IMR-90 (cell line): ENCODE results near the gene NHSL2. TPM values are rescaled to one million over a fixed set of nuclear protein-coding genes. Genes with fewer than 3 reads are reported as not detected.

Source experiments
- ATAC-seq: fragments of 200-7000 bp; cut with Tn5 transposase; 2 replicates; pipeline ENCODE4 v1.9.1; 2020; ENCODE audit warnings: low read depth, mild to moderate bottlenecking, moderate library complexity
- BruUV-seq: library from RNA; stranded (reverse); fragments of 400-500 nt; replicated peaks from 2 replicates; lab custom pipeline; 2021; lab: Mats Ljungman, UMichigan
- CTCF ChIA-PET: fragments of 300-600 bp; formaldehyde crosslinking; extraction: SDS; loops from one replicate; lab custom pipeline; 2021; ENCODE audit warnings: antibody characterized with exemption; lab: Yijun Ruan, JAX
- POLR2A ChIA-PET: fragments of 300-600 bp; sonication (Branson Sonifier 250); formaldehyde crosslinking; loops from one replicate; lab custom pipeline; 2022; ENCODE audit warnings: antibody characterized with exemption; ENCODE audit not compliant: unreplicated experiment; lab: Charles Lee
- DNase-seq: peaks from one replicate; pipeline ENCODE4 v3.0.0; 2013
- H2AFZ ChIP-seq: replicated peaks from 2 replicates; pipeline ENCODE3; 2013; ENCODE audit warnings: low read length, mild to moderate bottlenecking; ENCODE audit not compliant: poor library complexity
- H2AK5ac ChIP-seq: 2 replicates; pipeline ENCODE4 v1.6.1; 2013; ENCODE audit warnings: low read depth, low read length, inconsistent platforms
- H2AK9ac ChIP-seq: replicated peaks from 2 replicates; pipeline ENCODE3; 2013; ENCODE audit warnings: mild to moderate bottlenecking, low read depth, low read length, moderate library complexity; ENCODE audit not compliant: poor library complexity
- H2BK120ac ChIP-seq: 2 replicates; pipeline ENCODE4 v1.6.1; 2013; ENCODE audit warnings: low read depth, low read length, inconsistent platforms
- H2BK15ac ChIP-seq: 3 replicates; pipeline ENCODE4 v1.6.1; 2013; ENCODE audit warnings: low read depth, low read length, inconsistent platforms
- H2BK20ac ChIP-seq: 2 replicates; pipeline ENCODE4 v1.6.1; 2013; ENCODE audit warnings: low read depth, mild to moderate bottlenecking, inconsistent platforms, low read length, moderate library complexity
- H2BK5ac ChIP-seq: 2 replicates; pipeline ENCODE4 v1.6.1; 2013; ENCODE audit warnings: mild to moderate bottlenecking, low read depth, low read length, inconsistent platforms; ENCODE audit not compliant: poor library complexity, severe bottlenecking
- H3K14ac ChIP-seq: replicated peaks from 2 replicates; pipeline ENCODE4 v1.6.1; 2013; ENCODE audit warnings: low read depth, low read length, inconsistent platforms
- H3K18ac ChIP-seq: 2 replicates; pipeline ENCODE4 v1.6.1; 2013; ENCODE audit warnings: low read depth, low read length, control low read depth
- H3K23ac ChIP-seq: 2 replicates; pipeline ENCODE4 v1.6.1; 2013; ENCODE audit warnings: low read depth, low read length, inconsistent platforms
- H3K27ac ChIP-seq: 2 replicates; pipeline ENCODE4 v1.5.1; 2013; ENCODE audit warnings: mild to moderate bottlenecking, control low read depth, low read length; ENCODE audit not compliant: insufficient read depth
- H3K27me3 ChIP-seq: 2 replicates; pipeline ENCODE4 v1.6.1; 2013; ENCODE audit warnings: low read length; ENCODE audit not compliant: control insufficient read depth, insufficient read depth
- H3K36me3 ChIP-seq: 2 replicates; pipeline ENCODE4 v1.6.1; 2013; ENCODE audit warnings: low read length, mixed read lengths; ENCODE audit not compliant: control insufficient read depth, insufficient read depth
- H3K4ac ChIP-seq: 2 replicates; pipeline ENCODE4 v1.6.1; 2013; ENCODE audit warnings: low read depth, low read length, inconsistent platforms
- H3K4me1 ChIP-seq: 2 replicates; pipeline ENCODE4 v1.6.1; 2013; ENCODE audit warnings: low read length, mixed read lengths; ENCODE audit not compliant: control insufficient read depth, insufficient read depth
- H3K4me2 ChIP-seq: 2 replicates; pipeline ENCODE4 v1.6.1; 2013; ENCODE audit warnings: low read depth, mild to moderate bottlenecking, control low read depth, low read length, moderate library complexity
- H3K4me3 ChIP-seq: 2 replicates; pipeline ENCODE4 v1.5.1; 2013; ENCODE audit warnings: low read depth, mild to moderate bottlenecking, control low read depth, low read length, moderate library complexity; ENCODE audit not compliant: insufficient read depth
- H3K56ac ChIP-seq: 2 replicates; pipeline ENCODE4 v1.6.1; 2013; ENCODE audit warnings: low read length, inconsistent platforms; ENCODE audit not compliant: insufficient read depth; ENCODE audit errors: extremely low read depth
- H3K79me1 ChIP-seq, 2 experiments: 2 replicates each; pipeline ENCODE4 v1.6.1; 2013; ENCODE audit warnings: low read length in 2 of 2, inconsistent platforms in 1 of 2, low read depth in 1 of 2
- H3K9ac ChIP-seq: 2 replicates; pipeline ENCODE4 v1.6.1; 2013; ENCODE audit warnings: low read depth, low read length, control low read depth
- H3K9me1 ChIP-seq: 2 replicates; pipeline ENCODE4 v1.6.1; 2013; ENCODE audit warnings: low read length, inconsistent platforms; ENCODE audit not compliant: insufficient read depth
- H3K9me3 ChIP-seq: 2 replicates; pipeline ENCODE4 v1.6.1; 2013; ENCODE audit warnings: low read length; ENCODE audit not compliant: control insufficient read depth, insufficient read depth
- H4K20me1 ChIP-seq: 2 replicates; pipeline ENCODE4 v1.6.1; 2013; ENCODE audit warnings: low read length, inconsistent platforms; ENCODE audit not compliant: insufficient read depth
- H4K5ac ChIP-seq: 2 replicates; pipeline ENCODE4 v1.6.1; 2013; ENCODE audit warnings: mild to moderate bottlenecking, low read depth, low read length, control low read depth
- H4K8ac ChIP-seq, 2 experiments: 2 replicates each; pipeline ENCODE4 v1.6.1; 2013; ENCODE audit warnings: low read depth in 2 of 2, low read length in 2 of 2, control low read depth in 1 of 2, inconsistent platforms in 1 of 2
- H4K91ac ChIP-seq: 2 replicates; pipeline ENCODE4 v1.6.1; 2013; ENCODE audit warnings: low read depth, low read length, inconsistent platforms; ENCODE audit not compliant: insufficient read depth
- BHLHE40 ChIP-seq: fragments of 150-350 bp; IDR thresholded peaks from 2 replicates; pipeline ENCODE4 v1.6.1; 2016; ENCODE audit warnings: mild to moderate bottlenecking, low read depth, low read length
- MAZ ChIP-seq: IDR thresholded peaks from 2 replicates; pipeline ENCODE4 v1.6.1; 2012; ENCODE audit warnings: low read depth, mild to moderate bottlenecking, low read length, improper control_type of control experiment, moderate library complexity, borderline replicate concordance
- POLR2A ChIP-seq: IDR thresholded peaks from 2 replicates; pipeline ENCODE4 v1.6.1; 2012; ENCODE audit warnings: mild to moderate bottlenecking, low read depth, low read length
- RAD21 ChIP-seq: IDR thresholded peaks from 2 replicates; pipeline ENCODE4 v1.6.1; 2012; ENCODE audit warnings: low read length, improper control_type of control experiment
- RFX5 ChIP-seq: IDR thresholded peaks from 2 replicates; pipeline ENCODE4 v1.8.0; 2012; ENCODE audit warnings: low read depth, mild to moderate bottlenecking, low read length, moderate library complexity
- SMC3 ChIP-seq: fragments of 150-350 bp; IDR thresholded peaks from 2 replicates; pipeline ENCODE4 v1.6.1; 2016; ENCODE audit warnings: low read depth, mild to moderate bottlenecking, antibody characterized with exemption, low read length, moderate library complexity
- WGBS, 2 experiments: methylation state at CpG; one replicate each; pipeline versions ENCODE4 v1.1.5 to v1.1.7; 2013; ENCODE audit warnings: missing lambda C conversion rate in 2 of 2; ENCODE audit not compliant: insufficient read length in 1 of 2; ENCODE audit errors: extremely low coverage in 2 of 2; 5-methylcytosine and 5-hydroxymethylcytosine counted together
- dilution Hi-C: fragments of 300-500 bp; cut with HindIII; formaldehyde crosslinking; loops from one replicate; pipeline ENCODE4 v1.14.3; 2018; ENCODE audit warnings: low sequenced_read_pairs; ENCODE audit not compliant: unreplicated experiment
- in situ Hi-C: fragments of 300-500 bp; cut with MboI; formaldehyde crosslinking; loops from 3 replicates; pipeline ENCODE4 v1.14.3; 2019; ENCODE audit warnings: low sequenced_read_pairs, inconsistent platforms, mixed read lengths
- intact Hi-C: fragments of 100-400 bp; cut with micrococcal nuclease; formaldehyde crosslinking; loops from 2 replicates; pipeline ENCODE4 v1.10.0; 2022
- polyA plus RNA-seq, 3 experiments: library from polyadenylated mRNA; depleted of rRNA; stranded (reverse); fragments of >200 nt; gene quantifications; 2 replicates each; pipeline ENCODE4 v1.2.3, GENCODE V29; 2012; ENCODE audit warnings: low replicate concordance in 1 of 3
- total RNA-seq: library from RNA; depleted of rRNA; stranded (reverse); fragments of >200 nt; gene quantifications from 2 replicates; pipeline ENCODE4 v1.2.3, GENCODE V29; 2012
- TF ChIP-seq, protein P1 (sequence below): conservative IDR thresholded peaks from 2 replicates; pipeline ENCODE4 v1.5.1; 2012; ENCODE audit warnings: mild to moderate bottlenecking, low read depth, low read length, improper control_type of control experiment

The NHSL2 gene
- total and polyA plus RNA-seq, 2 of the 4 experiments (the other 2 are of a cell fraction) = 0.72 to 0.75 TPM

DNA sequence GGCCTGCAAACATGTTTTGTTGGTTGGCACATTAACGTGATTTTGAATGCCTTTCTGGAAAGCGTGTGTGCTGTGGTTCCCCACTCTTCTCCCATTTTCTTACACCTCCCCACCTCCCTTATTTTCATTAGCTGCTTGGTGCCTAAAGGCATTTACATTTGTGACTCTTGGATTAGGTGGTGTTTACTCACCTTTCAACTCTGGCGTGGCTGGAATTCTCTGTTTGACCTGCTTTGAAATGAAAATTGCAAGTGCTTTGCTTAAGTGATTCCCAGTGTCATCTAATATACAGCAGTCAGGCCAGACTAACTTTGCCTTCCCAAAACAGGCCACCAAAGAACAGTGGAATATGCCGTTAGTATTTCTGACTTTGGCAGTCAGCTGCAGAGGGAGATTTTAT is 80.5 kb downstream of the NHSL2 start:
- Histone ChIP-seq H3K27me3 (peaks cover 46% of the 10 kb centered on the region), H2AK5ac (no peak overlapping the region), H2BK15ac (no peak overlapping the region), H3K36me3 (no peaks in the 10 kb centered on the region), H3K27ac (no peak overlapping the region), H2AK9ac (no peak overlapping the region), H3K4me3 (no peak overlapping the region), H3K23ac (no peak overlapping the region), H4K5ac (no peak overlapping the region), H3K9ac (no peak overlapping the region), H2BK120ac (no peak overlapping the region), H3K14ac (no peak overlapping the region), H2AFZ (no peak overlapping the region), H2BK5ac (no peak overlapping the region), H3K79me1 (no peaks in the 10 kb centered on the region), H3K9me1 (no peaks in the 10 kb centered on the region), H3K9me3 (no peaks in the 10 kb centered on the region), H2BK20ac (no peak overlapping the region), H3K4me1 (no peaks in the 10 kb centered on the region), H3K4ac (no peak overlapping the region), H4K91ac (no peak overlapping the region), H4K8ac (no peak overlapping the region), H3K18ac (no peak overlapping the region), H3K56ac (no peak overlapping the region), H4K20me1 (no peaks in the 10 kb centered on the region), H3K4me2 (no peak overlapping the region)
- dilution Hi-C loops = no loop called here
- DNase-seq (no peak), ATAC-seq (no peak)
- intact Hi-C loops = no loop called here
- POLR2A ChIA-PET = no interaction called here
- in situ Hi-C loops = no loop called here
- TF ChIP-seq RAD21 (no peak), POLR2A (no peak), BHLHE40 (no peak), RFX5 (no peak), MAZ (no peak), SMC3 (no peak)
- TF ChIP-seq, protein P1, sequence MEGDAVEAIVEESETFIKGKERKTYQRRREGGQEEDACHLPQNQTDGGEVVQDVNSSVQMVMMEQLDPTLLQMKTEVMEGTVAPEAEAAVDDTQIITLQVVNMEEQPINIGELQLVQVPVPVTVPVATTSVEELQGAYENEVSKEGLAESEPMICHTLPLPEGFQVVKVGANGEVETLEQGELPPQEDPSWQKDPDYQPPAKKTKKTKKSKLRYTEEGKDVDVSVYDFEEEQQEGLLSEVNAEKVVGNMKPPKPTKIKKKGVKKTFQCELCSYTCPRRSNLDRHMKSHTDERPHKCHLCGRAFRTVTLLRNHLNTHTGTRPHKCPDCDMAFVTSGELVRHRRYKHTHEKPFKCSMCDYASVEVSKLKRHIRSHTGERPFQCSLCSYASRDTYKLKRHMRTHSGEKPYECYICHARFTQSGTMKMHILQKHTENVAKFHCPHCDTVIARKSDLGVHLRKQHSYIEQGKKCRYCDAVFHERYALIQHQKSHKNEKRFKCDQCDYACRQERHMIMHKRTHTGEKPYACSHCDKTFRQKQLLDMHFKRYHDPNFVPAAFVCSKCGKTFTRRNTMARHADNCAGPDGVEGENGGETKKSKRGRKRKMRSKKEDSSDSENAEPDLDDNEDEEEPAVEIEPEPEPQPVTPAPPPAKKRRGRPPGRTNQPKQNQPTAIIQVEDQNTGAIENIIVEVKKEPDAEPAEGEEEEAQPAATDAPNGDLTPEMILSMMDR = no peak
- CTCF ChIA-PET = no interaction called here
- no CpG with 5 or more reads among the region's 4 CpGs for WGBS, 2 experiments
- no TSS peak for BruUV-seq
